ENCODE data around the gene STRBP.
"Not testable (repeated sequence)": the region's sequence is repeated elsewhere in the genome, so short reads cannot be mapped to it uniquely, and the experiment has no call there.

STRBP gene

GRCh38 chr9:123310551-123311249 is 42.3 kb upstream of the STRBP start:
- peak overlapping the region; percentile 61 for H3K27ac ChIP-seq

GRCh38 chr9:123309611-123310010 is 41.2 kb upstream of the STRBP start:
- peak overlapping the region; percentile 61 for H3K27ac ChIP-seq
- no peak for TF ChIP-seq CTCF (conservative IDR thresholded peaks at IDR 0.05)

More at GRCh38 chr9:123310551-123311249, 42.3 kb upstream of the STRBP start:
- TF ChIP-seq CTCF (conservative IDR thresholded peaks at IDR 0.05) = no peak

- H3K27ac ChIP-seq = no peak overlapping the region
- TF ChIP-seq CTCF (conservative IDR thresholded peaks at IDR 0.05) = no peak
Measured at GRCh38 chr9:123305879-123306278, 37.5 kb upstream of the STRBP start.

- H3K27ac ChIP-seq = no peak overlapping the region
- TF ChIP-seq CTCF (conservative IDR thresholded peaks at IDR 0.05) = no peak
Measured at GRCh38 chr9:123304340-123304691, 35.9 kb upstream of the STRBP start.

GRCh38 chr9:123302348-123303214 is 34.2 kb upstream of the STRBP start:
- TF ChIP-seq CTCF (conservative IDR thresholded peaks at IDR 0.05) = no peak
- H3K27ac ChIP-seq = no peak overlapping the region

- not testable (repeated sequence) for H3K27ac ChIP-seq
Measured at GRCh38 chr9:123301936-123302335, 33.5 kb upstream of the STRBP start.

GRCh38 chr9:123300554-123300953 is 32.2 kb upstream of the STRBP start:
- H3K27ac ChIP-seq = no peak overlapping the region
- TF ChIP-seq CTCF (conservative IDR thresholded peaks at IDR 0.05) = no peak

Measured in VCaP (cell line).